Measurements from ENCODE around the gene CNTN2.

CNTN2 gene

GRCh38 chr1:205074513-205074912 is 31.5 kb downstream of the CNTN2 start:
- DNase-seq: no peak

GRCh38 chr1:205075642-205076155 is 32.7 kb downstream of the CNTN2 start:
- no peak for DNase-seq

GRCh38 chr1:205076245-205076761 is 33.3 kb downstream of the CNTN2 start:
- DNase-seq: no peak

- DNase-seq: no peak
Observed at GRCh38 chr1:205077158-205077933, 34.3 kb downstream of the CNTN2 start.

GRCh38 chr1:205077934-205078311 is 34.9 kb downstream of the CNTN2 start:
- DNase-seq: no peak

- DNase-seq: no peak
Observed at GRCh38 chr1:205082431-205082830, 39.4 kb downstream of the CNTN2 start.

GRCh38 chr1:205084360-205084759 is 41.3 kb downstream of the CNTN2 start, which contains the start of gene TMEM81:
Gene TMEM81, minus strand, starts transcription at chr1:205084460. Its CDS starts 140 bp downstream, at chr1:205084320.
- no peak for DNase-seq

GRCh38 chr1:205088341-205088740 is 45.3 kb downstream of the CNTN2 start:
- DNase-seq: no peak

- no peak for DNase-seq
Observed at GRCh38 chr1:205091043-205091740, 48.2 kb downstream of the CNTN2 start.

GRCh38 chr1:205095422-205095821 is 52.4 kb downstream of the CNTN2 start:
- no peak for DNase-seq

GRCh38 chr1:205098242-205098641 is 55.2 kb downstream of the CNTN2 start:
- no peak for DNase-seq

GRCh38 chr1:205102404-205102803 is 59.4 kb downstream of the CNTN2 start:
- no peak for DNase-seq

- DNase-seq: no peak
Observed at GRCh38 chr1:205107327-205107726, 64.3 kb downstream of the CNTN2 start.

GRCh38 chr1:205108464-205108863 is 65.5 kb downstream of the CNTN2 start:
- no peak for DNase-seq

- no peak for DNase-seq
Observed at GRCh38 chr1:205109269-205109668, 66.3 kb downstream of the CNTN2 start.

GRCh38 chr1:205109711-205110110 is 66.7 kb downstream of the CNTN2 start:
- DNase-seq: no peak

GRCh38 chr1:205111354-205111753 is 68.3 kb downstream of the CNTN2 start:
- DNase-seq: no peak

GRCh38 chr1:205118752-205119151 is 75.7 kb downstream of the CNTN2 start:
- no peak for DNase-seq

GRCh38 chr1:205121660-205122488 is 78.9 kb downstream of the CNTN2 start, which contains the start of gene RBBP5:
Gene RBBP5, minus strand, starts transcription at chr1:205121978. Its CDS starts 105 bp downstream, at chr1:205121873.
- peak; percentile 90 for DNase-seq

- DNase-seq: no peak
Observed at GRCh38 chr1:205122489-205122882, 79.5 kb downstream of the CNTN2 start.

GRCh38 chr1:205124726-205125125 is 81.7 kb downstream of the CNTN2 start:
- DNase-seq: no peak

GRCh38 chr1:205127646-205128045 is 84.6 kb downstream of the CNTN2 start:
- no peak for DNase-seq

Data from kidney glomerular epithelial cell (primary cell).